ENCODE data around the gene MUS81. TPM values are rescaled to one million over a fixed set of nuclear protein-coding genes. Genes with fewer than 3 reads are reported as not detected.
A peak's percentile ranks its signal among the peaks of the same experiment; 100 is the strongest.

MUS81 gene
- total RNA-seq, 4 donors from 2014 or later: 58.3 to 191 (median 81.2) TPM

DNA sequence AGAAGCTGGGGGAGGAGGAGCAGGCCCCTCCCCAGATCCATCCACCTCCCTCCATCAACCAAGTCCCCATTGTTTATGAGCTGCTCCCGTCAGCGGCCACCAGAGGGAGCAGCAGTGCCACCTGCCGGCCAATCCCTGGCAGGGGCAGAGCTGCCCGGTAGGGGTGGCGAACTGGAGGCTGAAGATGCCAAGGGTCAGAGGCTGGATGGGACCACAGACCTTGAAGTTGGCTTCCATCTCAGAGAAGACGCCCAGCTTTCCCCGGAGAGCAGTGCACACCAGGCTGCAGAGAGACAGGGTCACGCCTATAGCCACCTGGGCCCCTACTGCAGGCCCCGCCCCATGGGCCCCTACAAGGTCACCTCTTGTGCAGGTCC is 24.5 kb downstream of the MUS81 start:
- peaks cover 15 to 37% (median 23%) of the 10 kb centered on the region in 4 donors for H3K4me1 ChIP-seq

DNA sequence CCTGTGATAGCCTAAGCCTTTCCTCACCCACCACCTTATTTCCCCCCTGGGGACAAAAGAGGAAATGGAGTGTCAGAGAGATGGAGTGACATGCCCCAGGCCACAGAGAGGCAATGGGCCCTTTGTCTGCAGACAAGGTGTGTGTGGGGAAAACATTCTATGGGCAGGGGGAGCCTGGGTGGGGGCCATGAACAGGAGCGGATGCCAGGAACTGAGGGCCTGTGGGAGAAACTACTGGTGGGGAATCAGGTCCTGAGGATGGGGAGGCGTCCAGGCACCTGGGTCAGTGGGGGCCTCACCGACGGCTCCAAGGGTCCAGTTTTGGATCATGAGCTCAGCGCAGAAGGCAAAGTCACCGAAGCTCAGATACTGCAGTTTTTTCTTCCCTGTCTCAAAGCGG is 25.0 kb downstream of the MUS81 start:
- in situ Hi-C loops (cut with MboI; ENCODE audit: low pct_ligation_motif_present in 1 of 4, low pct_unique_long_range_greater_than_20kb in 1 of 4, low sequenced_read_pairs in 3 of 4): loop anchor here in 3 of 4 donors (10.0 to 25.0 kb wide), 2 partner anchors 100 to 102 kb away; no protein-coding TSS in a partner anchor
- H3K36me3 ChIP-seq: peaks cover 0 to 5% (median 0%) of the 10 kb centered on the region in 4 donors
- WGBS, 2 donors (ENCODE audit: low coverage in 1 of 2): 79 to 90% methylated on average over 2 to 7 of the region's 7 CpGs
- peak overlapping the region in 2 of 4 donors; percentile 49 to 62 for H3K27ac ChIP-seq
- H3K4me3 ChIP-seq: no peak overlapping the region
- no peaks in the 10 kb centered on the region for H3K9me3 ChIP-seq
- no peak for TF ChIP-seq POLR2A (IDR thresholded peaks at IDR 0.05)
- no peak for TF ChIP-seq EP300 (IDR thresholded peaks at IDR 0.05; ENCODE audit: low read depth)
- TF ChIP-seq POLR2AphosphoS5 (IDR thresholded peaks at IDR 0.05): no peak
- TF ChIP-seq, protein P1, sequence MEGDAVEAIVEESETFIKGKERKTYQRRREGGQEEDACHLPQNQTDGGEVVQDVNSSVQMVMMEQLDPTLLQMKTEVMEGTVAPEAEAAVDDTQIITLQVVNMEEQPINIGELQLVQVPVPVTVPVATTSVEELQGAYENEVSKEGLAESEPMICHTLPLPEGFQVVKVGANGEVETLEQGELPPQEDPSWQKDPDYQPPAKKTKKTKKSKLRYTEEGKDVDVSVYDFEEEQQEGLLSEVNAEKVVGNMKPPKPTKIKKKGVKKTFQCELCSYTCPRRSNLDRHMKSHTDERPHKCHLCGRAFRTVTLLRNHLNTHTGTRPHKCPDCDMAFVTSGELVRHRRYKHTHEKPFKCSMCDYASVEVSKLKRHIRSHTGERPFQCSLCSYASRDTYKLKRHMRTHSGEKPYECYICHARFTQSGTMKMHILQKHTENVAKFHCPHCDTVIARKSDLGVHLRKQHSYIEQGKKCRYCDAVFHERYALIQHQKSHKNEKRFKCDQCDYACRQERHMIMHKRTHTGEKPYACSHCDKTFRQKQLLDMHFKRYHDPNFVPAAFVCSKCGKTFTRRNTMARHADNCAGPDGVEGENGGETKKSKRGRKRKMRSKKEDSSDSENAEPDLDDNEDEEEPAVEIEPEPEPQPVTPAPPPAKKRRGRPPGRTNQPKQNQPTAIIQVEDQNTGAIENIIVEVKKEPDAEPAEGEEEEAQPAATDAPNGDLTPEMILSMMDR (IDR thresholded peaks at IDR 0.05): no peak
- H3K4me1 ChIP-seq: peaks cover 19 to 43% (median 28%) of the 10 kb centered on the region in 4 donors
- peak; percentile 6 for DNase-seq
- intact Hi-C loops (cut with DNase I; ENCODE audit: low total_unique reads): no loop called here
- H3K27me3 ChIP-seq: no peaks in the 10 kb centered on the region

More for the DNA sequence above, 24.5 kb downstream of the MUS81 start:
- DNase-seq: peak; percentile 83
- Histone ChIP-seq H3K27me3 (no peaks in the 10 kb centered on the region), H3K36me3 (peaks cover 0 to 5% (median 0%) of the 10 kb centered on the region in 4 donors), H3K4me3 (no peak overlapping the region), H3K27ac (peak overlapping the region in 2 of 4 donors; percentile 49 to 62), H3K9me3 (no peaks in the 10 kb centered on the region)
- TF ChIP-seq POLR2A (IDR thresholded peaks at IDR 0.05) (no peak), EP300 (IDR thresholded peaks at IDR 0.05; ENCODE audit: low read depth) (no peak), POLR2AphosphoS5 (IDR thresholded peaks at IDR 0.05) (peak in 1 of 3 donors; percentile 32)
- TF ChIP-seq, protein P1 (IDR thresholded peaks at IDR 0.05): peak; percentile 96 to 99 (median 99)
- 21% methylated on average over 9 of the region's 9 CpGs; no CpG with 5 or more reads in 1 of the 2 donors for WGBS, 2 donors (ENCODE audit: low coverage in 1 of 2)
- in situ Hi-C loops (cut with MboI; ENCODE audit: low pct_ligation_motif_present in 1 of 4, low pct_unique_long_range_greater_than_20kb in 1 of 4, low sequenced_read_pairs in 3 of 4) (loop anchor here in 3 of 4 donors (10.0 to 25.0 kb wide), 2 partner anchors 100 to 103 kb away; no protein-coding TSS in a partner anchor), intact Hi-C loops (cut with DNase I; ENCODE audit: low total_unique reads) (loop anchor here (5.0 kb wide), 1 partner anchor 108 kb away; no protein-coding TSS in a partner anchor)

DNA sequence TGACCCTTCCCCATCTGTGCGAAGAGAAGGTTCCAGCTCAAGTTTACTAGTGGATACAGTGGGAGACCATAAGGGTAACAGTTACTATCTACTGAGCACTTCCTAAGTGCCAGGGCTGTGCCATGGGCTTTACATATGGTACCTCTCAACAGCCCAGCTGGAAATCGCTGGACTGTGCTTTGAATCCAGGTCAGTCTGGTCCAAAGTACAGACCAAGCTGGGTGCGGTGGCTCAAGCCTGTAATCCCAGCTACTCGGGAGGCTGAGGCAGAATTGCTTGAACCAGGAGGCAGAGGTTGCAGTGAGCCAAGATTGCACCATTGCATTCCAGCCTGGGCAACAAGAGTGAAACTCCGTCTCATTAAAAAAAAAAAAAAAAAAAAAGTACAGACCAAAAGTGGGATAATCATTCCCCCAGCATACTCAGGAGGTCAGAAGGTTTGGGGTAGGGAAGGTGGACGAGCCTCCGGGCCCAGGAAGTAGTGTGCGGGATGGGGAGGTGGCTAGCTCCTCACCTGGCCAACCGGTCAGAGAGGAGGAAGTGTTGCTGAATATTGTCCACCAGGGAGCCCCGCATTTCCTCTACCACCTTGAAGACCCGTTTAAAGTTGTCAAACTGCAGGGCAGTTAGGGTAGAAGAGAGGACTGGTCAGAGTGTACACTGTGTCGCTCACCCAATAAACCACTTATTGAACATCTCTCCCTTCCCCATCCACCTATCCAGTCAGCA is 25.7 kb downstream of the MUS81 start:
- no peak for TF ChIP-seq POLR2AphosphoS5 (IDR thresholded peaks at IDR 0.05)
- TF ChIP-seq EP300 (IDR thresholded peaks at IDR 0.05; ENCODE audit: low read depth): no peak
- TF ChIP-seq POLR2A (IDR thresholded peaks at IDR 0.05): no peak
- TF ChIP-seq, protein P1 (IDR thresholded peaks at IDR 0.05): no peak
- DNase-seq: peak; percentile 24
- Histone ChIP-seq H3K27ac (peak overlapping the region in 1 of 4 donors; percentile 62), H3K4me3 (no peak overlapping the region), H3K9me3 (no peaks in the 10 kb centered on the region), H3K36me3 (peaks cover 0 to 5% (median 0%) of the 10 kb centered on the region in 4 donors), H3K4me1 (peaks cover 19 to 47% (median 32%) of the 10 kb centered on the region in 4 donors), H3K27me3 (no peaks in the 10 kb centered on the region)
- 88 to 93% methylated on average over 6 to 12 of the region's 12 CpGs for WGBS, 2 donors (ENCODE audit: low coverage in 1 of 2)
- intact Hi-C loops (cut with DNase I; ENCODE audit: low total_unique reads): no loop called here
- in situ Hi-C loops (cut with MboI; ENCODE audit: low pct_ligation_motif_present in 1 of 4, low pct_unique_long_range_greater_than_20kb in 1 of 4, low sequenced_read_pairs in 3 of 4): loop anchor here in 3 of 4 donors (10.0 to 25.0 kb wide), 2 partner anchors 99 to 101 kb away; no protein-coding TSS in a partner anchor

Measured in transverse colon (tissue), 4 donors.